HEK293 (cell line): ENCODE measurements around the gene PIK3R6.

Experiments used
- CTCF ChIP-seq: fragments of 450-650 bp; formaldehyde crosslinking; IDR thresholded peaks from 2 replicates; pipeline ENCODE4 v1.5.1; 2016; ENCODE audit warnings: missing biosample characterization, missing genetic modification characterization
- REST ChIP-seq: fragments of 450-650 bp; formaldehyde crosslinking; IDR thresholded peaks from 2 replicates; pipeline ENCODE4 v1.5.1; 2016; ENCODE audit warnings: missing biosample characterization, missing genetic modification characterization
- ZNF114 ChIP-seq: fragments of 450-650 bp; formaldehyde crosslinking; IDR thresholded peaks from 2 replicates; pipeline ENCODE4 v1.5.0; 2017; ENCODE audit warnings: missing biosample characterization, missing genetic modification characterization
- ZNF140 ChIP-seq: fragments of 450-650 bp; formaldehyde crosslinking; IDR thresholded peaks from 2 replicates; pipeline ENCODE4 v1.5.1; 2016; ENCODE audit warnings: missing biosample characterization, missing genetic modification characterization
- ZNF157 ChIP-seq: fragments of 450-650 bp; formaldehyde crosslinking; IDR thresholded peaks from 2 replicates; pipeline ENCODE4 v1.5.1; 2016; ENCODE audit warnings: missing biosample characterization, missing genetic modification characterization
- ZNF18 ChIP-seq: fragments of 450-650 bp; formaldehyde crosslinking; IDR thresholded peaks from 2 replicates; pipeline ENCODE4 v1.5.1; 2016; ENCODE audit warnings: missing biosample characterization, missing genetic modification characterization
- ZNF292 ChIP-seq: fragments of 450-650 bp; formaldehyde crosslinking; IDR thresholded peaks from 2 replicates; pipeline ENCODE4 v1.5.1; 2016; ENCODE audit warnings: low read depth, missing biosample characterization, missing genetic modification characterization, borderline replicate concordance
- ZNF354C ChIP-seq: fragments of 450-650 bp; formaldehyde crosslinking; IDR thresholded peaks from 2 replicates; pipeline ENCODE4 v1.5.1; 2016; ENCODE audit warnings: missing biosample characterization, missing genetic modification characterization, low read depth, borderline replicate concordance
- ZNF510 ChIP-seq: fragments of 450-650 bp; formaldehyde crosslinking; IDR thresholded peaks from 2 replicates; pipeline ENCODE4 v1.5.1; 2018; ENCODE audit warnings: mild to moderate bottlenecking, missing genetic modification characterization, missing biosample characterization; ENCODE audit not compliant: insufficient replicate concordance
- ZNF629 ChIP-seq: fragments of 450-650 bp; formaldehyde crosslinking; IDR thresholded peaks from 2 replicates; pipeline ENCODE4 v1.5.1; 2017; ENCODE audit warnings: missing biosample characterization, missing genetic modification characterization
- ZNF664 ChIP-seq: fragments of 450-650 bp; formaldehyde crosslinking; IDR thresholded peaks from 2 replicates; pipeline ENCODE4 v1.5.1; 2016; ENCODE audit warnings: missing biosample characterization, missing genetic modification characterization

- no peak for TF ChIP-seq CTCF (tag by site-specific recombination)
- TF ChIP-seq ZNF18 (tag by site-specific recombination), result no peak
- TF ChIP-seq ZNF140 (tag by site-specific recombination), result no peak
- no peak for TF ChIP-seq REST
- TF ChIP-seq ZNF354C (tag by site-specific recombination), result no peak
- no peak for TF ChIP-seq ZNF292 (tag by site-specific recombination)
- TF ChIP-seq ZNF157 (tag by site-specific recombination), result no peak
- TF ChIP-seq ZNF114, result no peak
- TF ChIP-seq ZNF664 (tag by site-specific recombination), result no peak
- TF ChIP-seq ZNF510, result no peak
- TF ChIP-seq ZNF629 (tag by site-specific recombination), result no peak
Measured at GRCh38 chr17:8806253-8806925, 61.1 kb downstream of the PIK3R6 start.
